GM12891 (cell line): ENCODE results near the gene LRP1B.

Experiments used
- POLR2A ChIP-seq: IDR thresholded peaks from 2 replicates; pipeline ENCODE4 v1.6.1; 2011; ENCODE audit warnings: low read depth, low read length, control low read depth
- POLR2AphosphoS5 ChIP-seq: IDR thresholded peaks from 2 replicates; pipeline ENCODE4 v1.6.1; 2011; ENCODE audit warnings: low read depth, low read length, control low read depth
- TAF1 ChIP-seq: IDR thresholded peaks from 2 replicates; pipeline ENCODE4 v1.6.1; 2011; ENCODE audit warnings: low read depth, low read length, control low read depth

GRCh38 chr2:141709756-141710155 lies 421.1 kb downstream of the LRP1B start:
- TF ChIP-seq POLR2AphosphoS5 (no peak), POLR2A (no peak), TAF1 (no peak)
